Brain pericyte (primary cell): ENCODE data around the gene ATIC.
A peak's percentile ranks its signal among the peaks of the same experiment; 100 is the strongest.
"Not testable (repeated sequence)": the region's sequence is repeated elsewhere in the genome, so short reads cannot be mapped to it uniquely, and the experiment has no call there.

Experiments
- DNase-seq: peaks from one replicate; pipeline ENCODE4 v3.0.0-alpha.2; 2012; ENCODE audit warnings: low read depth, low spot score

Gene ATIC

GRCh38 chr2:215311625-215312396 lies at the start of gene ATIC:
TSS of gene ATIC (plus strand) at chr2:215312059. CDS start at chr2:215312143, 84 bp downstream.
- peak; percentile 56 for DNase-seq

- no peak for DNase-seq
Observed at GRCh38 chr2:215262303-215262702, 49.6 kb upstream of the ATIC start.

GRCh38 chr2:215262741-215263362 lies 49.0 kb upstream of the ATIC start:
- no peak for DNase-seq

GRCh38 chr2:215264374-215264773 lies 47.5 kb upstream of the ATIC start:
- no peak for DNase-seq

- DNase-seq, result no peak
Observed at GRCh38 chr2:215269397-215270117, 42.3 kb upstream of the ATIC start.

GRCh38 chr2:215270118-215270451 lies 41.8 kb upstream of the ATIC start:
- no peak for DNase-seq

GRCh38 chr2:215271446-215271845 lies 40.4 kb upstream of the ATIC start:
- no peak for DNase-seq

GRCh38 chr2:215272918-215273317 lies 38.9 kb upstream of the ATIC start:
- DNase-seq, result no peak

- no peak for DNase-seq
Observed at GRCh38 chr2:215274829-215275228, 37.0 kb upstream of the ATIC start.

- no peak for DNase-seq
Observed at GRCh38 chr2:215275824-215276223, 36.0 kb upstream of the ATIC start.

- DNase-seq, result no peak
Observed at GRCh38 chr2:215277944-215278343, 33.9 kb upstream of the ATIC start.

GRCh38 chr2:215280326-215280725 lies 31.5 kb upstream of the ATIC start:
- DNase-seq, result peak; percentile 58

- DNase-seq, result no peak
Observed at GRCh38 chr2:215283221-215283620, 28.6 kb upstream of the ATIC start.

- no peak for DNase-seq
Observed at GRCh38 chr2:215286309-215286708, 25.6 kb upstream of the ATIC start.

- DNase-seq, result no peak
Observed at GRCh38 chr2:215288112-215288815, 23.6 kb upstream of the ATIC start.

GRCh38 chr2:215290980-215291599 lies 20.8 kb upstream of the ATIC start:
- DNase-seq, result peak; percentile 74

GRCh38 chr2:215293879-215294278 lies 18.0 kb upstream of the ATIC start:
- DNase-seq, result no peak

- no peak for DNase-seq
Observed at GRCh38 chr2:215299337-215299859, 12.5 kb upstream of the ATIC start.

- DNase-seq, result no peak
Observed at GRCh38 chr2:215301994-215302393, 9.9 kb upstream of the ATIC start.

- not testable (repeated sequence) for DNase-seq
Observed at GRCh38 chr2:215311259-215311624, 617 bp upstream of the ATIC start.

- no peak for DNase-seq
Observed at GRCh38 chr2:215313255-215313613, 1.4 kb downstream of the ATIC start.

- DNase-seq, result no peak
Observed at GRCh38 chr2:215314896-215315295, 3.0 kb downstream of the ATIC start.
